HG03520 (cell line): ENCODE measurements around the gene TMPRSS2.

Source experiments
- ATAC-seq: cut with Tn5 transposase; IDR thresholded peaks from one replicate; pipeline ENCODE4 v1.9.1; 2021; ENCODE audit warnings: mild to moderate bottlenecking, moderate library complexity; ENCODE audit not compliant: unreplicated experiment

The TMPRSS2 gene

GRCh38 chr21:41507521-41508414 is at the start of gene TMPRSS2:
TSS of gene TMPRSS2 (minus strand) at chr21:41508158. CDS start at chr21:41498133, 10,025 bp downstream.
- ATAC-seq = no peak

GRCh38 chr21:41555057-41555456 is 47.1 kb upstream of the TMPRSS2 start:
- ATAC-seq = no peak

DNA sequence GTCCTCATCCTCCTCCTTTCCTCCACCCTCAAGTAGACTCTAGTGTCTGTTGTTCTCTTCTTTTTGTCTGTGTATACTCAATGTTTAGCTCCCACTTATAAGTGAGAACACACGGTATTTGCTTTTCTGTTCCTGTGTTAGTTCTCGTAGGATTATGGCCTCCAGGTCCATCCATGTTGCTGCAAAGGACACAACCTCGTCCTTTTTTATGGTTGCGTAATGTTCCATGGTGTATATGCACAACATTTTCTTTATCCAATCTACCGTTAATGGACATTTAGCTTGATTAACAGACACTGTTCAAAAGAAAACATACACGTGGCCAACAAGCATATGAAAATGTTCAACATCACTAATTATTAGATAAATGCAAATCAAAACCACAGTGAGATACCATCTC is 44.3 kb upstream of the TMPRSS2 start:
- no peak for ATAC-seq

- ATAC-seq = no peak
These were observed 40.8 kb upstream of the TMPRSS2 start for GRCh38 chr21:41548781-41549180.

- ATAC-seq = no peak
These were observed 39.2 kb upstream of the TMPRSS2 start for GRCh38 chr21:41547111-41547510.

DNA sequence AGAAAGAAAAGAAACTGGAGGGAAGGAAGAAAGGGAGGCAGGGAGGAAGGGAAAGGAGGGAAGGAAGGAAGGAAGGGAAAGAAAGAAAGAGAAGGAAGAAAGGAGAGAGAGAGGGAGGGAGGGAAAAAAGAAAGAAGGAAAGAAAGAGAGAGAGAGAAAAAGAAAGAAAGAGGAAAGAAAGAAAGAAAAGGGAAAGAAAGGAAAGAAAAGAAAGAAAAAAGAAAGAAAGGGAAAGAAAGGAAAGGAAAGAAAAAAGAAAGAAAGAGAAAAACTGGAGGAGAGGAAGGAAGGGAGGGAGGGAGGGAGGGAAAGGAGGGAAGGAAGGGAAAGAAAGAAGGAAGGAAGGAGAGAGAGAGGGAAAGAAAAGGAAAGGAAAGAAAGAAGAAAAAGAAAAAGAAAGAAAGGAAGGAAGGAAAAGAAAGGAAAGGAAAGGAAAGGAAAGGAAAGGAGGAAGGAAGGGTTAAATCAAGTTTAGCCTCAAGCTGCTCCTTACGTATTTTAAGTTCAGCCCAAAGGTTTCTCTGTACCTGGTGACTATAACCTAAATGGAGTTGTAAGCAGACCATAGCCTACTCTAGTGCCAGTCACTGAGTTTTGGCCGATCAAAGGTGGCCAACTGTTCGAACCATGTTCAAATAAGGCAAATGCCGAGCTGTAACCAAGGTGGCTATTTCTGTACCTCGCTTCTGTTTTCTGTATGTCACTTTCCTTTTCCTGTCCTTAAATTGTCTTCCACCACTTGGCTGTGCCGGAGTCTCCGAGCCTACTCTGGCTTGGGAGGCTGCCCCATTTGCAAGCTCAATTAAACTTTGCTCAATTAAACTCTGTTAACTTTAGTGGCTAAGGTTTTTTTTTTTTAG is 37.8 kb upstream of the TMPRSS2 start:
- no peak for ATAC-seq

DNA sequence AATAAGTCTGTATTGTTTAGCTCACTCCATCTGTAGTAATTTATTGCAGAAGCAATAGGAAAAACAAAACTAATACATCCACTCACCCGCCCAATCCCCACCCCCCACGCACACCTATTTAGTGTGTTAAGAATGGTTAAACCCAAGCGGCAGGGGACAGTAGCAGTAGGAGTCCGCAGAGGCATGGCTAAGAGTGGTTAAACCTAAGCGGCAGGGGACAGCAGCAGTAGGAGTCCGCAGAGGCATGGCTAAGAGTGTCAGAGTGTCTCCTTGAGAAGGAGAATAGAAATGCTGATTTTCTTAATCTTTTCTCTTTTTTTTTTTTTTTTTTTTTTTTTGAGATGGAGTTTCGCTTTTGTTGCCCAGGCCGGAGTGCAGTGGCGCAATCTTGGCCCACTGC is 34.8 kb upstream of the TMPRSS2 start:
- ATAC-seq = no peak

- no peak for ATAC-seq
These were observed 29.4 kb upstream of the TMPRSS2 start for GRCh38 chr21:41537356-41537755.

GRCh38 chr21:41536827-41537103 is 28.8 kb upstream of the TMPRSS2 start:
- ATAC-seq = no peak

DNA sequence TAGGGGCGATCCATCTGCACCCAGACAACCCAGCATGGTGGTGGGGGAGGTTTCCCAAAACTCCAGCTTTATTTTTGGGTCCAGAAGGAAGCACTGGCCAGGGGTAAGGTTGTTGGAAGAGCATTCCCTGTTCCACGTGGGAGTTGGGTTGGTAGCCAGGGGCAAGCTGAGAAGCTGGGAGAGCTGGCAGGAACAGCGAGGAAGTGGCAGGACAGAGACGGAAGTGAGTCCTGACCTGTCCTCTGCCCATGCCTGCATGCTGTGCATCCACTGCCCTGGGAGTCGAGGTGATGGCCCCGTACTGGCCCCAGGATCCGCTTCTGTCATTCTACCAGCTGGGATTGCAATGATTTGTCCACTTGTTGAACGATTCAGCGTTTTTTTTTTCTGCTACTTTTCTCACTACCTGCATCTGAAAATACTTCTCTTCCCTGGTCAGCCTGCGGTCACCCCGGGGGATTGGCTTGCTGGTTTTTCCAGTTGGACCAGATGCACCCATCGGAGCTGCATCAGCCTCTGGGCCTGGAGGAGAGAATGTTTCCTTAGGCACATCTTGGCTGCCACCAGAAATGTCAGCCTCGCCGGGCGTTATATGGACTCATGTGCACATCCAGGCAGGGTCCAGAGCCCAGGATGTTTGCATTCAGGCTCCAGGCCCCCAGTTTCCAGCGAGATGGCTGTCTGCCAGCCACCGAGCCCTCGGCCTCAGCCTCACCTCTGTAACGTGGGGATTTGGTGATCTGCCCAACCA is 28.3 kb upstream of the TMPRSS2 start:
- no peak for ATAC-seq

GRCh38 chr21:41530366-41530765 is 22.4 kb upstream of the TMPRSS2 start:
- ATAC-seq = no peak

DNA sequence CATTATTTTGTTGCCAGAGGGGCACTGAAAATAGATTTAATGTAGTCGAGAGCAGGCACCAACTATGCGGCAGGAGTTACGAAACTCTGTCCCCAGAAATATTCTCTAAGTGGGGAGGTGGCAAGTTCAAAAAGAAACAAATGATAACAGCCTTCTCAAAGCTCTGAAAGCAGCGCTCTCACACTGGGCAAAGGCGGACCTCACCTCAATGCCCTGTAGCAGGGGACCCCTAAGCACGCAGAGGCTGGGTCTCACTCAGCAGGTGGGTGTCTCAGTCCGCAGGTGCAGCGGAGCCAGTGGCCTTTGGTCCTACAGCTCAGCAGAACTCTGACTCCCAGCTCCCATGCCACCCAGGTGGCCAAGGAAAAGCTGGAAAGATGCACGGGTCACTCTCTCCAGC is 21.8 kb upstream of the TMPRSS2 start:
- ATAC-seq = no peak

DNA sequence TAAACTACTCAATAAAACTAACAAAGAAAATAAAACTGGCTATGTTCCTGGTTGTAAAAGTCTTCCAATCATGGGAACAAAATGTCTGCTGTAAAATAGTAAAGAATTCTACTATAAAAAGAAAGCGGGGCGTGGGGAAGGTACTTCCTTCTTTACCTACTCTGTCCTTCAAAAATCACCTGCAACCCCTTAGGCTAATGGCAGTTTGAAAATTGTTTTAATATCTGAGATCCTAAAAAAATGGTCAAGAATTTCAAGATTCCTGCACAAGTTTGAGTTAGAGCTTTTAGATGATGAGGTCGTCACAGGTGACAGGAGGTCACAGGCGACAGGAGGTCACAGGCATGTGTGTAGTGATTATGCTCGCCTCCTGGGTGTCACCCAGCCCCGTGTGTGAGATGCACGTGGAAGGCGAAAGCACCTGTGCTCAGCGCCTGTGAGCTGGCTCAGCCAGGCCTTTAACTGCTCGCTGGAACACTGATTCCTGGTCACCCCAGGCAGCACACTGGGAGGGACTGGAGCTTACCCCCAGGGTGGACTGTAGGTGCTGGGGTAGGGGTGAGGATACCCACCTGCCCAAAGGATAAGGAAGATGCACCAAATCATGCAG is 18.6 kb upstream of the TMPRSS2 start:
- ATAC-seq = no peak

DNA sequence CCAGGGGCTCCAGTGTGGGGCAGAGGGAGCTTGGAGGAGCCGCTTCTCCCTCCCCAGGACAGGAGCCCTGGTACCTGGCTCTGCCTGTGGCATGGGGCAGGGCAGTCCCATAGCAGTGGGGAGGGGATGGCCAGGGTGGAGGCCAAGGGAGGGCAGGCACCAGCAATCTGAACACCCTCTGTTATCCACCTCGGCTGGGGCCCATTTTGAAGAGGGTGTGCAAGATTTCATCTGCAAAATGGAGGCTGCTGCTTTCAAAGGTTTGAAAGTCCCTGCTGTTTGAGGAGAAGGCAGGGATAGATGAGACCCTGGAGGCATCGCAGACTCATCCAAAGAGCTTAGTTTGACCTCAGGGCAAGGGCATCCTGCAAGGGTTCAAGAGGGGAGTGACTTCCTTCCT is 15.2 kb upstream of the TMPRSS2 start:
- no peak for ATAC-seq

GRCh38 chr21:41521489-41522027 is 13.6 kb upstream of the TMPRSS2 start:
- no peak for ATAC-seq

DNA sequence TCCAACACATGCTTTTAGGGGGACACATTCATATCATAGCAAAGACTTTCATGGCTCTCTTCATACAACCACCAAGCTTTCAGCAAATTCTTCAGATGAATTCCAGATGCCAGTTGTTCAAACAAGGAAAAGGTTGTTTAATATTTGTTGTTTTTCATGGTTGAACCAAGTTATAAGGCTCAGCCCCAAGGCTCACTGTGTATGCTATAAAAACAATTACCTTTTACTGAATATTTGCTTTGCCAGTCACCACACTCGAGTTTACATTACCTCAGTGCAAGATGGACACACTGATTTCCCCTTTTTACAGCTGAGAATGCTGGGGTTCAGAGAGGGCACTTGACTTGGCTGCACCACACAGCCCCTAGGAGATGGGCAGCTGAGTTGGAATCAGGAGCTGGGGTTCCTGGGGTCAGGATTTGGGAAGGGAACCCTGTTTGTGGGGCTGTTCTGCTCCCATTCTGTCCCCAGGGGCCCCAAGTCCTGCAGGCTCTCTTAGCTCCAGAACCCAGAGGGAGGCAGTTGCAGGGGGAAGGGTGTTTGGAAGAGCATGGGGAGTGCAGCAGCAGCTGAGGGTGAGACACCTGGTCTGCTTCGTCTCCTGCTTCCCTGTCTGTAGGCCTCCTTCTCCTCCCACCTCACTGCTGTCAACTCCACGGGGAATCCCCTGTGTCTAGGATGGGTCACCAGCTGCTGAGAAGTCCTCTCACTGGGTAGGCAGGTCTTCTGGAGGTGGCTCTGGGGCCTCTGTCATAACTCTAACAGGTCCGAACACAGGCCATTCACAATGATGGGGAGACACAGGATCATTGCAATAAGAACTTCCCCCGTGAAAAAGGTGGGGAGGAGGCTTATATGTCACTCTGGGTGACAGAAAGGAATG is 12.8 kb upstream of the TMPRSS2 start:
- no peak for ATAC-seq

GRCh38 chr21:41519806-41520559 is 12.0 kb upstream of the TMPRSS2 start:
- no peak for ATAC-seq

- ATAC-seq = no peak
These were observed 10.8 kb upstream of the TMPRSS2 start for GRCh38 chr21:41518757-41519156.

DNA sequence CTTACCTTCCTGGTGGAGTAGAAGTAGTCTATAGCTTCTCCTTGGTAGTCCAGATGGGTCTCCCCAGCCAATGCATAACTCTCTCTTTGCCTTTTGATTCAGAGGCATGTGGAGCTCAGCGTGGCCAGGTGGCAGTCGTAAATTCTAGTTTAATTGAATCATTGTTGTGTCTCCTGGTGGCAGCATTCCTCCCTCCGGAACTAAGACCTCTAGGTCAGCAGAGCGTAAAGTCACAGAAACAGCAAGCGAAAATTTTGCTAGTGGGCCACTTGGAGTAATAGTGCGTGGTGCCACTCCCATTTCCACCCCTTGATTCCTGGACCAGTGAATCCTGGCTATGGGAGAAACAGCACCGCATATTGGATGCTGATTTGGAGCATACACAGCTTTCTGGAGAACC is 3.9 kb upstream of the TMPRSS2 start:
- ATAC-seq = no peak
